ENCODE results near the gene DDIT4.

DNA sequence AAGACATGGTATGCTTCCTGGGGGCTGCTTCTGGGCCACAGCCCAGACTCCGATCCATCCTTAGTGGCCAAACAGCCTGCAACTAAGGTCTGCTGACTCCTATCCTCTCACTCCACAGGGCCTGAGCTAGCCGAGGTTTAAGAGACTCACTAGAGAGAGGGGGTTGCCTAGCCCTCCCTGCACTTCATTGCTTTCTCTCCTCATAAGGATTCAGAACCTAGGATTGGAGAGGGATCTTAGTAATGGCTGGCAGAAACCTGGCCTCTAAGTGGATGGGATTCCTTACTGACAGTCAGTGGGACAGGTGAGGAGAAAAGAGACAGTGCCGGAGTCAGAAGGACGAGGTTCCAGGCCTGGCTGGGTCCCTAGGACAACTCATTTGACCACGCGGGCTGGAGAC, 8.2 kb upstream of the DDIT4 start:
- TF ChIP-seq, protein P1, sequence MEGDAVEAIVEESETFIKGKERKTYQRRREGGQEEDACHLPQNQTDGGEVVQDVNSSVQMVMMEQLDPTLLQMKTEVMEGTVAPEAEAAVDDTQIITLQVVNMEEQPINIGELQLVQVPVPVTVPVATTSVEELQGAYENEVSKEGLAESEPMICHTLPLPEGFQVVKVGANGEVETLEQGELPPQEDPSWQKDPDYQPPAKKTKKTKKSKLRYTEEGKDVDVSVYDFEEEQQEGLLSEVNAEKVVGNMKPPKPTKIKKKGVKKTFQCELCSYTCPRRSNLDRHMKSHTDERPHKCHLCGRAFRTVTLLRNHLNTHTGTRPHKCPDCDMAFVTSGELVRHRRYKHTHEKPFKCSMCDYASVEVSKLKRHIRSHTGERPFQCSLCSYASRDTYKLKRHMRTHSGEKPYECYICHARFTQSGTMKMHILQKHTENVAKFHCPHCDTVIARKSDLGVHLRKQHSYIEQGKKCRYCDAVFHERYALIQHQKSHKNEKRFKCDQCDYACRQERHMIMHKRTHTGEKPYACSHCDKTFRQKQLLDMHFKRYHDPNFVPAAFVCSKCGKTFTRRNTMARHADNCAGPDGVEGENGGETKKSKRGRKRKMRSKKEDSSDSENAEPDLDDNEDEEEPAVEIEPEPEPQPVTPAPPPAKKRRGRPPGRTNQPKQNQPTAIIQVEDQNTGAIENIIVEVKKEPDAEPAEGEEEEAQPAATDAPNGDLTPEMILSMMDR (IDR thresholded peaks at IDR 0.05): no peak
- TF ChIP-seq POLR2A (IDR thresholded peaks at IDR 0.05): no peak

All from testis (tissue), 2 donors.